GM10266 (cell line): ENCODE measurements around the gene TMEM131.
"Not testable (repeated sequence)": the region's sequence is repeated elsewhere in the genome, so short reads cannot be mapped to it uniquely, and the experiment has no call there.

Source experiments
- DNase-seq: peaks from one replicate; pipeline ENCODE4 v3.0.0; 2012; ENCODE audit errors: extremely low spot score
- TF ChIP-seq, protein P1 (sequence below): IDR thresholded peaks from 2 replicates; pipeline ENCODE4 v1.5.1; 2012; ENCODE audit warnings: mild to moderate bottlenecking, low read depth; ENCODE audit not compliant: control insufficient read depth, insufficient read depth; ENCODE audit errors: missing control alignments

The TMEM131 gene

DNA sequence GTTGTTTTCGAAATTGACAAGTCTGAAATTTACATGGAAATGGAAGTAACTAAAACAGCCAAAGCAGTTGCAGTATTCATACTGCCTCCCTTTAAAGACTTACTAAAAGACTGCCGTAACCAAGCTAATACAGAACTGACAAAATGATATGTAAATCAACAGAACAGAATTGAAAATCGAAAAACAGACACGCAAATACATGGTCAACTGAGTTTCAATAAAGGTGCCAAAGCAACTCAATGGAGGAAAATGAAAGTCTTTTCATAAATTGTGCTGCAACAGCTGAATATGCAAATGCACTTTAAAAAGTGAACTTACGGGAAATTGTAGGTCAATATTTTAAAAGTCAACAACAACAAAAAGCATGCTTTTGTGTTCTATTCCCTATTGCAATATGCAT lies 34.2 kb downstream of the TMEM131 start:
- TF ChIP-seq, protein P1, sequence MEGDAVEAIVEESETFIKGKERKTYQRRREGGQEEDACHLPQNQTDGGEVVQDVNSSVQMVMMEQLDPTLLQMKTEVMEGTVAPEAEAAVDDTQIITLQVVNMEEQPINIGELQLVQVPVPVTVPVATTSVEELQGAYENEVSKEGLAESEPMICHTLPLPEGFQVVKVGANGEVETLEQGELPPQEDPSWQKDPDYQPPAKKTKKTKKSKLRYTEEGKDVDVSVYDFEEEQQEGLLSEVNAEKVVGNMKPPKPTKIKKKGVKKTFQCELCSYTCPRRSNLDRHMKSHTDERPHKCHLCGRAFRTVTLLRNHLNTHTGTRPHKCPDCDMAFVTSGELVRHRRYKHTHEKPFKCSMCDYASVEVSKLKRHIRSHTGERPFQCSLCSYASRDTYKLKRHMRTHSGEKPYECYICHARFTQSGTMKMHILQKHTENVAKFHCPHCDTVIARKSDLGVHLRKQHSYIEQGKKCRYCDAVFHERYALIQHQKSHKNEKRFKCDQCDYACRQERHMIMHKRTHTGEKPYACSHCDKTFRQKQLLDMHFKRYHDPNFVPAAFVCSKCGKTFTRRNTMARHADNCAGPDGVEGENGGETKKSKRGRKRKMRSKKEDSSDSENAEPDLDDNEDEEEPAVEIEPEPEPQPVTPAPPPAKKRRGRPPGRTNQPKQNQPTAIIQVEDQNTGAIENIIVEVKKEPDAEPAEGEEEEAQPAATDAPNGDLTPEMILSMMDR = no peak
- DNase-seq = no peak

DNA sequence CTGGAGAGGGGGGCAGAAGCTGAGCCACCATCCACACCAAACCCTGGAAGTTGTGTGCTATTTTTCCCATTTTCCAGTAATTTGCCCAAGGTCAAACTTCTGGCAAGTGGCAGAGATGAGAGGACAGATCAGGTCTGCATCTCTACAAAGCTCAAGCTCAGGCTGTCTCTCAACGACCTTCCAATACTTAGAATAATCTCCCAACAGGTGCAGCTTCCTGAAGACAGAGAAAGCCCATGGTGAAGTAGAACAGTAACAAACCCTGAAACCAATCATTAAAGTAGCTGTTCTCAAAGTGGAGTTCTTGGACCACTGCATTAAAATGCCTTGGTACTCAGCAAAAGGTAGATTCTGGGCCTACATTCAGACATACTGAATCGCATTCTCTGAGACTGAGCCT lies 37.6 kb downstream of the TMEM131 start:
- no peak for DNase-seq
- TF ChIP-seq, protein P1 = no peak

DNA sequence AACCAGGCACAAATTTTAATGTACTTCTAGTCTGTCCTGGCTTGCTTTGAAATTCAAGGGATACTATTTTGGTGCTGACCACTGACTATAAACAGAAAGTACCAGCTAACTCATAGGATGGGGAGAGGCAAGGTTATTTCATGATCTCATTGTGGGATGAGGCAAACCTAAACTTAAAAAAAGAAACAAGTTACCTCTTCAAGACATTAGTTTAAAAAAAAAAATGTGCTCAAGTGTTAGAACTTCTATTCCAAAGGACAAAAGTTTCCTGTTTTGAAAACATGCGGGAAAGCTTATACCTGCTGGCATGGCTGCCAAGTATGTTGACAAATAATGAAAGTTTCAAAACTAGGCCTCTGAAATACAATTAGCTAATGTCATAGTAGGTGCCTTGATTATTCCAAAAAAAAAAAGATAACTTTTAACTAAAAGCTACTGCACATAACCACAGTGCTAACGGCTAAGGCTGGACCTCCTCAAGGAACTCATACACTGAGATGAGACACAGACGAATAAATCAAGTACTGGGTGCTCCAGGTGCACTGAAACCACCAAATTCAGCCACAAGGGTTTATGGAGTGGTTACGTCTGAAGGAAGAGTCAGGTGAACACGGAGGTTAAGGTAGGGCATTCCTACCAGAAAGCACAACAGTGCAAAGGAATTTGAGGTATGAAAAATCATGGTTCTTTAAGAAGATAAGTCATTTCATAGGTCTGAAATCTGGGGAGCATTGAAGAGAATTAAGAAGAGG lies 38.1 kb downstream of the TMEM131 start:
- TF ChIP-seq, protein P1 = no peak
- no peak for DNase-seq

DNA sequence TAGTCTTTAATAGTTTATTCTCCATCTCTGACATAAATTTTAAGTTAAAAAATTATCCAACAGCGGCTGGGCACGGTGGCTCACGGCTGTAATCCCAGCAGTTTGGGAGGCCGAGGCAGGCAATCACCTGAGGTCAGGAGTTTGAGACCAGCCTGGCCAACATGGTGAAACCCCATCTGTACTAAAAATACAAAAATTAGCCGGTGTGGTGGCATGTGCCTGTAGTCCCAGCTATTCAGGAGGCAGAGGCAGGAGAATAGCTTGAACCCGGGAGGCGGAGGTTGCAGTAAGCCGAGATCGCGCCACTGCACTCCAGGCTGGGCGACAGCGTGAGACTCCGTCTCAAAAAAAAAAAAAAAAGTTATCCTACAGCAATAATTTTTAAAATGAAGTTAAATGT lies 39.0 kb downstream of the TMEM131 start:
- DNase-seq = not testable (repeated sequence)

DNA sequence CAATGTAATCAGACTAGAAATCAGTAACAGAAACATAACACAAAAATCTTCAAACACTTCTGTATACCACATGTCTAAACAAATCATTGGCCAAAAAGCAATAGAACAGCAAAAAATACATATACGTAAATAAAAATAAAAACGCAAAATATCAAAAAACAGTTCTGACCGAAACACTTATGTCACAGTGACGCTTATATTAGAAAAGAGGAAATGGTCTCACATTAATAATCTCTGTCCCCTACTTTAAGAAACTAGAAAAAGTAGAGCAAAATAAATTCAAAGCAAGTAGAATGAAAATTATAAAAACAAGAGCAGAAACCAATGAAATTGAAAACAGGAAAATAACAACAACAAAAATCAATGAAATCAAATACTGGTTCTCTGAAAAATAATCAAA lies 41.9 kb downstream of the TMEM131 start:
- TF ChIP-seq, protein P1 = no peak
- DNase-seq = no peak

DNA sequence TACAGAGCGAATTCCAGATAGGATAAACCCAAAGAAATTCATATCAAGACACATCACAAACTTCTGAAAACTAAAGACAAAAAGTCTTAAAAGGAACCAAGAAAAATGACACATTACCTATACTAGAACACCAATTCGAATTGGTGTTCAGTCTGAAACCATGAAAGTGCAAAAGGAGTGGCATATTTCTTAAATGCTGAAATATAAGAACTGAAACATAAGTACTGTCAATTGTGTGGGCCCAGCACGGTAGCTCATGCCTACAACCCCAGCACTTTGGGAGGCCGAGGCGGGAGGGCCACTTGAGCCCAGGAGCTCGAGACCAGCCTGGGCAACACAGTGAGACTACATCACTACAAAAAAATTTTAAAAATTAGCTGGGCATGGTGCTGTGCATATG lies 43.4 kb downstream of the TMEM131 start:
- no peak for DNase-seq
- TF ChIP-seq, protein P1 = no peak

DNA sequence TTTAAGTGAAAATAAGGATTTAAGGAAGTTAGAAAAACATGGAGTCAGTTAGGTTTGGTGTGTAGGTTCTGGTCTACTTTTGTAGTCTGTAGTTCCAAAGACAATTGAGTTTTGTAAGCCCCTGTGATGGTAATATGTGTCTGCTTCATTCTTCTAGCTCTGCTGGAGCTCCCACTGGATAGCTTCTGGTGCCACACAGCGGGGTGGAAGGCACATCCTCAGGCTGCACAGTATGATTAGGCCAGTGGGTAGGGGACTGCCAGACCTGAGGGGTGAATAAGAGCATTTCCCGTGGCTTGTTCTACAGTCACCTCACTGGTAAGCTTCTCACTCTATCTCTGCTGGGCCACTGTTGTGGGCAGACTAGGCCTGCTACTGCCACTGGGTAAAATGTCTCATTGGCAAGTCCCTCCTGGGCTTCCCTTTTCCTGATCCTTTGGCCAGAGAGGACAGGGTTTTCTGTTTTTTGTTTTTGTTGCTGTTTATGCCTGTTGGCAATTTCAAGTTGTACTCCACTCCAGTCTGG lies 44.5 kb downstream of the TMEM131 start:
- TF ChIP-seq, protein P1 = no peak
- no peak for DNase-seq
